ENCODE measurements around the gene SPATA17.

DNA sequence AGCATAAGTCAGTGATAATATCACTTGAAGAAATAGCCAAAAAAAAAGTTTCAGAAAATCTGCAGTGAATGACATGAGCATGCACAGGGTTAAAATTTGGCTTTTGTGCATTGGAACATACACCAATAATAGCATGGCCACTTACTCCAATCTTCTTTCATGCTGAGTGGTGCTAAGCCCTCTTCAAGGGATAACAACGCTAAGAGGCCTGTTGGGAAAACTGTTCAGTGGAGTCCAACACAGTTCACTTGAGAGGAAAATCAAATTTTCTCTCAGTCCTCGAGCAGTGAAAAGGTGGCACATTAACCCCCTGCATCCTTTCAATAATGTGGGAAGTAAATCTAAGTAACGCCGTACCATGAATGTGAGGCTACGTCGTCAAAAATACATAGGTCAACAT, 264.7 kb downstream of the SPATA17 start:
- TF ChIP-seq JDP2 (CRISPR knock-in tag; IDR thresholded peaks at IDR 0.05; ENCODE audit: borderline replicate concordance), result no peak
- no peak for TF ChIP-seq ZNF558 (CRISPR knock-in tag; IDR thresholded peaks at IDR 0.05; ENCODE audit: borderline replicate concordance)
- TF ChIP-seq, protein P1, sequence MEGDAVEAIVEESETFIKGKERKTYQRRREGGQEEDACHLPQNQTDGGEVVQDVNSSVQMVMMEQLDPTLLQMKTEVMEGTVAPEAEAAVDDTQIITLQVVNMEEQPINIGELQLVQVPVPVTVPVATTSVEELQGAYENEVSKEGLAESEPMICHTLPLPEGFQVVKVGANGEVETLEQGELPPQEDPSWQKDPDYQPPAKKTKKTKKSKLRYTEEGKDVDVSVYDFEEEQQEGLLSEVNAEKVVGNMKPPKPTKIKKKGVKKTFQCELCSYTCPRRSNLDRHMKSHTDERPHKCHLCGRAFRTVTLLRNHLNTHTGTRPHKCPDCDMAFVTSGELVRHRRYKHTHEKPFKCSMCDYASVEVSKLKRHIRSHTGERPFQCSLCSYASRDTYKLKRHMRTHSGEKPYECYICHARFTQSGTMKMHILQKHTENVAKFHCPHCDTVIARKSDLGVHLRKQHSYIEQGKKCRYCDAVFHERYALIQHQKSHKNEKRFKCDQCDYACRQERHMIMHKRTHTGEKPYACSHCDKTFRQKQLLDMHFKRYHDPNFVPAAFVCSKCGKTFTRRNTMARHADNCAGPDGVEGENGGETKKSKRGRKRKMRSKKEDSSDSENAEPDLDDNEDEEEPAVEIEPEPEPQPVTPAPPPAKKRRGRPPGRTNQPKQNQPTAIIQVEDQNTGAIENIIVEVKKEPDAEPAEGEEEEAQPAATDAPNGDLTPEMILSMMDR (CRISPR knock-in tag; IDR thresholded peaks at IDR 0.05), result no peak
- no peak for TF ChIP-seq GABPA (IDR thresholded peaks at IDR 0.05; ENCODE audit: low read depth, low read length)
- no peak for TF ChIP-seq GABPA (CRISPR knock-in tag; IDR thresholded peaks at IDR 0.05; ENCODE audit: low read depth)

Data from HepG2 (cell line).